ENCODE results near the gene PRM1.
"Not testable (repeated sequence)": the region's sequence is repeated elsewhere in the genome, so short reads cannot be mapped to it uniquely, and the experiment has no call there.

The PRM1 gene

GRCh38 chr16:11313493-11314308 is 32.6 kb upstream of the PRM1 start:
- no peak for DNase-seq

- no peak for DNase-seq
Measured at GRCh38 chr16:11312718-11313492, 31.8 kb upstream of the PRM1 start.

GRCh38 chr16:11310997-11311561 is 29.9 kb upstream of the PRM1 start:
- no peak for DNase-seq

GRCh38 chr16:11310634-11310977 is 29.5 kb upstream of the PRM1 start:
- DNase-seq, result no peak

- DNase-seq, result no peak
Measured at GRCh38 chr16:11309895-11310633, 28.9 kb upstream of the PRM1 start.

GRCh38 chr16:11308493-11309283 is 27.6 kb upstream of the PRM1 start:
- peak; percentile 32 to 48 for DNase-seq

GRCh38 chr16:11307639-11308492 is 26.7 kb upstream of the PRM1 start:
- DNase-seq, result no peak

- no peak for DNase-seq
Measured at GRCh38 chr16:11306997-11307638, 26.0 kb upstream of the PRM1 start.

GRCh38 chr16:11306381-11306780 is 25.3 kb upstream of the PRM1 start:
- no peak for DNase-seq

- DNase-seq, result peak; percentile 66 to 75
Measured at GRCh38 chr16:11303405-11304138, 22.4 kb upstream of the PRM1 start.

GRCh38 chr16:11302977-11303376 is 21.8 kb upstream of the PRM1 start:
- DNase-seq, result peak; percentile 49 to 77

- no peak for DNase-seq
Measured at GRCh38 chr16:11301645-11302501, 20.7 kb upstream of the PRM1 start.

- DNase-seq, result no peak
Measured at GRCh38 chr16:11300560-11300892, 19.4 kb upstream of the PRM1 start.

- DNase-seq, result no peak
Measured at GRCh38 chr16:11299865-11300559, 18.9 kb upstream of the PRM1 start.

GRCh38 chr16:11298950-11299547 is 17.9 kb upstream of the PRM1 start:
- not testable (repeated sequence) for DNase-seq

- no peak for DNase-seq
Measured at GRCh38 chr16:11298143-11298900, 17.2 kb upstream of the PRM1 start.

GRCh38 chr16:11297492-11298142 is 16.5 kb upstream of the PRM1 start:
- DNase-seq, result peak; percentile 26 to 44
